ENCODE data around the gene PYROXD2.

The PYROXD2 gene

DNA sequence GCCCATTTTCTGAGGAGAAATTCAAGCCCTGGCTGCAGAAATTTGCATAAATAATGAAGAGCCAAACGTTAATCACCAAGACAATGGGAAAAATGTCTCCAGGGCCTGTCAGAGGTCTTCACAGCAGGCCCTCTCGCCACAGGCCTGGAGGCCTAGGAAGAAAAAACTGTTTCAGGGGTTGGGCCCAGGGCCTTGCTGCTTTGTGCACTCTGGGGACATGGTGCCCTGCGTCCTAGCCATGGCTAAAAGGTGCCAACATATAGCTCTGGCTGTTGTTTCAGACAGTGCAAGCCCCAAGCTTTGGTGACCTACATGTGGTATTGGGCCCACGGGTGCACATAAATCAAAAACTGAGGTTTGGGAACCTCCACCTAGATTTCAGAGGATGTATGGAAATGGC, 23.7 kb upstream of the PYROXD2 start:
- no peak for ATAC-seq
- TF ChIP-seq CSRNP3 (CRISPR knock-in tag; IDR thresholded peaks at IDR 0.05) (no peak), ZNF70 (CRISPR knock-in tag; IDR thresholded peaks at IDR 0.05) (no peak), RARB (CRISPR knock-in tag; IDR thresholded peaks at IDR 0.05) (no peak), OSR1 (CRISPR knock-in tag; IDR thresholded peaks at IDR 0.05) (no peak), TOX (CRISPR knock-in tag; IDR thresholded peaks at IDR 0.05; ENCODE audit: borderline replicate concordance) (no peak), ZFP3 (CRISPR knock-in tag; IDR thresholded peaks at IDR 0.05) (no peak), TCF4 (CRISPR knock-in tag; IDR thresholded peaks at IDR 0.05; ENCODE audit: borderline replicate concordance) (no peak), POU6F1 (CRISPR knock-in tag; IDR thresholded peaks at IDR 0.05; ENCODE audit: borderline replicate concordance, low read depth) (no peak)

DNA sequence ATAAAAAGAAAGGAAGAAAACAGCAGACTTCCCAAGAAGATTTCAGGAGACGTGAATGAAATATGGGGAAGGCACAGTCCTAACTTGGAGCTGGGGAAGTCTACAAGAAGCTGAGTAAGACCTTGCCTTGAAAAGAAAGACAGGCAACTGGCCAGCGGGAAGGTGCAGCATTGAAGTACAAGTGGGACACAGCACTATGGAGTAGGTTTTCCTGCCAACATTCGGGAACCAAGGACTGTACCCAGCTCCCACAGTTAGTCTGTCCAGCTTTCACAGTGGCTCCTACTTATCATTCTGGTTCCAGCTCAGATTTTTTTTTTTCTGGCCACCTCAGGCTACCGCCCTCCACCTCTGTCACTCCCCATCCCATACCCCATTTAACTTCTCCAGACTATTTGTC, 21.7 kb upstream of the PYROXD2 start:
- ATAC-seq: no peak

More for the DNA sequence above, 21.7 kb upstream of the PYROXD2 start:
- TF ChIP-seq GLIS3 (CRISPR knock-in tag; IDR thresholded peaks at IDR 0.05) (no peak), TCF4 (CRISPR knock-in tag; IDR thresholded peaks at IDR 0.05; ENCODE audit: borderline replicate concordance) (no peak), BACH2 (CRISPR knock-in tag; IDR thresholded peaks at IDR 0.05; ENCODE audit: borderline replicate concordance) (no peak), ZFP30 (CRISPR knock-in tag; IDR thresholded peaks at IDR 0.05) (no peak), ZNF8 (CRISPR knock-in tag; IDR thresholded peaks at IDR 0.05) (no peak), POU6F1 (CRISPR knock-in tag; IDR thresholded peaks at IDR 0.05; ENCODE audit: borderline replicate concordance, low read depth) (no peak), ZNF565 (CRISPR knock-in tag; conservative IDR thresholded peaks at IDR 0.05; ENCODE audit: low read depth) (no peak), PPARA (CRISPR knock-in tag; IDR thresholded peaks at IDR 0.05; ENCODE audit: borderline replicate concordance) (no peak), PATZ1 (CRISPR knock-in tag; IDR thresholded peaks at IDR 0.05; ENCODE audit: borderline replicate concordance) (no peak), ZNF70 (CRISPR knock-in tag; IDR thresholded peaks at IDR 0.05) (no peak), OSR1 (CRISPR knock-in tag; IDR thresholded peaks at IDR 0.05) (no peak), CSRNP3 (CRISPR knock-in tag; IDR thresholded peaks at IDR 0.05) (no peak), ZC3H10 (CRISPR knock-in tag; IDR thresholded peaks at IDR 0.05) (no peak), ESRRG (CRISPR knock-in tag; IDR thresholded peaks at IDR 0.05) (no peak), RARB (CRISPR knock-in tag; IDR thresholded peaks at IDR 0.05) (no peak)
- TF ChIP-seq, protein P1, sequence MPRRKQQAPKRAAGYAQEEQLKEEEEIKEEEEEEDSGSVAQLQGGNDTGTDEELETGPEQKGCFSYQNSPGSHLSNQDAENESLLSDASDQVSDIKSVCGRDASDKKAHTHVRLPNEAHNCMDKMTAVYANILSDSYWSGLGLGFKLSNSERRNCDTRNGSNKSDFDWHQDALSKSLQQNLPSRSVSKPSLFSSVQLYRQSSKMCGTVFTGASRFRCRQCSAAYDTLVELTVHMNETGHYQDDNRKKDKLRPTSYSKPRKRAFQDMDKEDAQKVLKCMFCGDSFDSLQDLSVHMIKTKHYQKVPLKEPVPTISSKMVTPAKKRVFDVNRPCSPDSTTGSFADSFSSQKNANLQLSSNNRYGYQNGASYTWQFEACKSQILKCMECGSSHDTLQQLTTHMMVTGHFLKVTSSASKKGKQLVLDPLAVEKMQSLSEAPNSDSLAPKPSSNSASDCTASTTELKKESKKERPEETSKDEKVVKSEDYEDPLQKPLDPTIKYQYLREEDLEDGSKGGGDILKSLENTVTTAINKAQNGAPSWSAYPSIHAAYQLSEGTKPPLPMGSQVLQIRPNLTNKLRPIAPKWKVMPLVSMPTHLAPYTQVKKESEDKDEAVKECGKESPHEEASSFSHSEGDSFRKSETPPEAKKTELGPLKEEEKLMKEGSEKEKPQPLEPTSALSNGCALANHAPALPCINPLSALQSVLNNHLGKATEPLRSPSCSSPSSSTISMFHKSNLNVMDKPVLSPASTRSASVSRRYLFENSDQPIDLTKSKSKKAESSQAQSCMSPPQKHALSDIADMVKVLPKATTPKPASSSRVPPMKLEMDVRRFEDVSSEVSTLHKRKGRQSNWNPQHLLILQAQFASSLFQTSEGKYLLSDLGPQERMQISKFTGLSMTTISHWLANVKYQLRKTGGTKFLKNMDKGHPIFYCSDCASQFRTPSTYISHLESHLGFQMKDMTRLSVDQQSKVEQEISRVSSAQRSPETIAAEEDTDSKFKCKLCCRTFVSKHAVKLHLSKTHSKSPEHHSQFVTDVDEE (CRISPR knock-in tag; IDR thresholded peaks at IDR 0.05): no peak

Measured in SK-N-SH treated with all-trans-retinoic acid at 6 μM for 48 hours (cell line).